ENCODE results near the gene DSPP.

The DSPP gene

GRCh38 chr4:87631668-87632067 lies 23.3 kb downstream of the DSPP start:
- no peak for DNase-seq (ENCODE audit: low spot score)
- no peak for FAIRE-seq

DNA sequence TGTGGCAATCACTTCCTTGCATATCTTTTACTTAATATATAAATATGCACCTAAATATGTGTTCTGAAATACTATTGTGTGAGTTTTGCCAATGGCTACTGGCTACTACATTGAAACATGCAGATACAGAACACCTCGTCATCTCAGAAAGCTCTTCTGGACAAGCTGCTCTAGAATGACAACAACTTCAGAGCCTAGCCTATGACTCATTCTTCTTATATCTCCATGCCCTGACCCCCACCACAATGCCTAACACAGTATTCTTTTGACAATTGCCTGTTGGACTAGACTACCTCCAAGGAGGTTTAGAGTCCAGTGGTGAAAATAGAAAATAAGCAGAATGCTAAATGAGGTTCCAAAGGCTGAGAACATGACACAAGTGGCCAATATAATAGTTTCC lies 24.1 kb downstream of the DSPP start:
- FAIRE-seq (no peak), DNase-seq (ENCODE audit: low spot score) (no peak)

- no peak for FAIRE-seq
These were observed 24.9 kb downstream of the DSPP start for GRCh38 chr4:87633243-87633642.

DNA sequence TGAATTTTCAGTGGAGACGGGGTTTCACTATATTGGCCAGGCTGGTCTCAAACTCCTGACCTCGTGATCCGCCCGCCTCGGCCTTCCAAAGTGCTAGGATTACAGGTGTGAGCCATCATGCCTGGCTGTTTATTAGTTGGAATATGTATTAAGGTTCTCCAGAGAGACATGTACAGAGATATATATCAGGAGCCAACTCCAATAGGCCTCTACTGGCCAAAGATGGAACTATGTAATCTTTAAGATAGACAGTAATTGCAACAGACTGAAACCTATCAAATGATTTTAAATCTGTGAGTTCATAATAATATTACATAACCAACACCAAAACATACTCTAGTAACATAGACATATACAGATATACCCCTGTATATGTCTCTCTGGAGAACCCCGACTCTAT lies 36.0 kb downstream of the DSPP start:
- no peak for FAIRE-seq

More at GRCh38 chr4:87633243-87633642, 24.9 kb downstream of the DSPP start:
- no peak for DNase-seq (ENCODE audit: low spot score)

DNA sequence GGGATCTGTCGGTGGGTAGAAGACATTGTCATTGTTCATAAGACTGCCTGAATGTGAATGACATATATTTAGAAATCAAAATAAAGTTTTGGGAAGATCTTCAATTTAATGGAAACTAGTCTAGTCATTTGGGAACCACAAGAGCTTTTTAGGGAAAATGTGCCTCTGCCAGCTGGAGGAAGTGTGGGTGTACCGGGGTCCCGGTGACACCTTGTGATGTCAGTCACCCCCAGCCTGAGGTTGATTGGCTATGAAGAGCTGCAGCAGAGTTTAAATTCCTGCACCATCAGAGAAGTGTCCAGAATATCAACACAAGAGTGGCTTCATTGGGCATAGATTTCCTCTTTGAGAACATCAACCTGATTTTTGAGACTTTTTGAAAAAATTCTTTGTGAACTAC lies 41.7 kb downstream of the DSPP start, which contains the start of gene DMP1:
Gene DMP1, plus strand, starts transcription at position 301 of the 400 bp plus-strand sequence. CDS start 6,213 bp downstream, outside the sequence.
- FAIRE-seq, result no peak
- DNase-seq (ENCODE audit: low spot score), result no peak

More for the DNA sequence above, 36.0 kb downstream of the DSPP start:
- no peak for DNase-seq (ENCODE audit: low spot score)

DNA sequence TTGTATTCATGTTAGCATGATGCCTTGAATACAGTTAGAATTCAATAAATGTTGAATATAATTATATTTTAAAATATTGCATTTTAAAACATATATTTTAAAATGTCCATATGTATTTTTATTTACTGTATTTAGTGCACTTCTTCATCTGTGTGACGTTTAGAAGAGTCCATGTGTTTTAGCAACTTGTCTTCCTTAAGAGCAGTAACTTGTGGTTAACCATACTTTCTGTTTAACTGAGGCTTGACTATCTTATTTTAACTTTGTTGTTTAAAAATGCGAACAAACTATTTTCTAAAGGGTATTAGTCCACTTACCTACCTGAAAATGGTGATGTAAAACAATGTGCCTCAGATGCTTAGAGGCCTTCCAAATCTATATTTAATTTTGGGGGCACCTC lies 42.6 kb downstream of the DSPP start:
- no peak for DNase-seq (ENCODE audit: low spot score)

GRCh38 chr4:87651941-87652340 lies 43.6 kb downstream of the DSPP start:
- FAIRE-seq (no peak), DNase-seq (ENCODE audit: low spot score) (no peak)

More for the DNA sequence above, 42.6 kb downstream of the DSPP start:
- FAIRE-seq, result no peak

- no peak for DNase-seq (ENCODE audit: low spot score)
- FAIRE-seq, result no peak
These were observed 46.2 kb downstream of the DSPP start for GRCh38 chr4:87654487-87655044.

DNA sequence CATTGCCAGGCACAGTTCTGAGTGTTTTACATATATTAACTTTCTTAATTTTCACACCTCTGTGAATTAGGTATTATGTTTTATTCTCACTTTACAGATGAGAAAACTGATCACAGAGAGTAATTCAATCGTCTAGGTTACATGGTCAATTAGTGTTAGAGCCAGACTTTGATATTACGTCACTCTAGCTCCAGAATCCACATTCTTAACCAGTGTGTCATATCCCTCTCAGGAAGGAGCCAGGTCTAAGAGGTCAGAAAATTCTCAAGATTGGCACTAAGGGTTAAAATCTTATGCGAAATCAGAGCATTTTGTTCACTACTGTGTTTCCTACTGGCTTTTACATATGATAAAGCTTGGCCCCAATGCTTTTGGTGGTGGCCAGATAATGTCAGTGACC lies 49.2 kb downstream of the DSPP start:
- FAIRE-seq, result peak; percentile 89
- DNase-seq (ENCODE audit: low spot score), result peak; percentile 82

DNA sequence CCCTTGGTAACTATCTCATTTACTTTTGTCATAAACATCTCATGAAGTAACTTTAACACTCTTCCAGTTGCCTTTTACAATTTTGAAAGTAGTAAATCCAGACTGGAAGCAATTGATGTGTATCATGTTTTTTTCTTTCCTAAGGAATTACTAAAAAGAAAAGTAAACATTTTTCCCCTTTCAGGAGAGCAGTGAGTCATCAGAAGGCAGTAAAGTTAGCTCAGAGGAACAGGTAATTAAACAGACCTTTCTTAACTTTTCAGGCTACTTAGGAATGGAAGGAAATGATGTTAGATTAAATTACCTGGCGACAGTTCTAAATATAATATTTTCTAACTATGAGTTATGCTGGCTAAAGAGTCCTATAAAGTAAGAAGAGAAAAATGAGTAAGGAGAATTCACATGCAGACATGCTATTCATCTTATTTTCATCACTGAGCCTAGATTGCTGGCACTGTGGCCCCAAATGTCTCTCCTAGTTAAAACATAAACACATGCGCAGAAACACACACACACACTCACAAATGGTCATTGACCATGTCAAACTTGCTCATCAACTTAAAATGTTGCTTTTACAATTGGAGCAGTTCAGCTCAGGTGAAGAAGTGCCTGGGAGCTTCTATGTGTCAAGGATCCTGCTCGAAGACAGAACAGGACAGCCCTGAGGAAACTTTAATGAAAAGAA lies 51.1 kb downstream of the DSPP start:
- peak; percentile 54 for FAIRE-seq
- DNase-seq (ENCODE audit: low spot score), result peak; percentile 24

DNA sequence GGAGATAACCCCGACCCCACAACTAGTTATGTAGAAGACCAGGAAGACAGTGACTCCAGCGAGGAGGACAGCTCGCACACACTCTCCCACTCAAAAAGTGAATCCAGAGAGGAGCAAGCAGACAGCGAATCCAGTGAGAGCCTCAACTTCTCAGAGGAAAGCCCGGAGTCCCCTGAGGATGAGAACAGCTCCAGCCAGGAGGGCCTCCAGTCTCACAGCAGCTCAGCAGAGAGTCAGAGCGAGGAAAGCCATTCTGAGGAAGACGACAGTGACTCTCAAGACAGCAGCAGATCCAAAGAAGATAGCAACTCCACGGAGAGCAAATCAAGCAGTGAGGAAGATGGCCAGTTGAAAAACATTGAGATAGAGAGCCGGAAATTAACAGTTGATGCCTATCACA lies 54.5 kb downstream of the DSPP start:
- no peak for FAIRE-seq
- DNase-seq (ENCODE audit: low spot score), result no peak
